ENCODE data around the gene IRX3.

IRX3 gene

GRCh38 chr16:54286366-54287130 is at the start of gene IRX3:
Gene IRX3 (minus strand): TSS chr16:54286787. CDS start chr16:54286050, 737 bp downstream.
- DNase-seq = peak; percentile 95

GRCh38 chr16:54335230-54335629 is 48.6 kb upstream of the IRX3 start:
- DNase-seq = peak; percentile 4

GRCh38 chr16:54334208-54334607 is 47.6 kb upstream of the IRX3 start:
- no peak for DNase-seq

GRCh38 chr16:54331241-54332002 is 44.8 kb upstream of the IRX3 start:
- DNase-seq = no peak

GRCh38 chr16:54327609-54328008 is 41.0 kb upstream of the IRX3 start:
- DNase-seq = no peak

GRCh38 chr16:54326266-54326662 is 39.7 kb upstream of the IRX3 start:
- peak; percentile 24 for DNase-seq

- no peak for DNase-seq
These were observed 39.2 kb upstream of the IRX3 start for GRCh38 chr16:54325616-54326265.

GRCh38 chr16:54324716-54325115 is 38.1 kb upstream of the IRX3 start:
- DNase-seq = no peak

GRCh38 chr16:54320697-54321340 is 34.2 kb upstream of the IRX3 start:
- no peak for DNase-seq

- peak; percentile 49 for DNase-seq
These were observed 32.4 kb upstream of the IRX3 start for GRCh38 chr16:54318941-54319340.

- no peak for DNase-seq
These were observed 30.6 kb upstream of the IRX3 start for GRCh38 chr16:54317101-54317611.

GRCh38 chr16:54316095-54316889 is 29.7 kb upstream of the IRX3 start:
- DNase-seq = no peak

GRCh38 chr16:54313789-54314188 is 27.2 kb upstream of the IRX3 start:
- DNase-seq = no peak

GRCh38 chr16:54312502-54312991 is 26.0 kb upstream of the IRX3 start:
- no peak for DNase-seq

GRCh38 chr16:54309341-54309740 is 22.8 kb upstream of the IRX3 start:
- no peak for DNase-seq

GRCh38 chr16:54305080-54305479 is 18.5 kb upstream of the IRX3 start:
- no peak for DNase-seq

- DNase-seq = no peak
These were observed 17.0 kb upstream of the IRX3 start for GRCh38 chr16:54303613-54304012.

- no peak for DNase-seq
These were observed 10.6 kb upstream of the IRX3 start for GRCh38 chr16:54297154-54297553.

- DNase-seq = no peak
These were observed 10.0 kb upstream of the IRX3 start for GRCh38 chr16:54296543-54296942.

GRCh38 chr16:54291656-54292487 is 5.3 kb upstream of the IRX3 start:
- DNase-seq = no peak

Measured in fibroblast of skin of right quadriceps (primary cell).